Loucy (cell line): ENCODE data around the gene SYNE2.

ENCODE experiments used
- CTCF ChIP-seq: fragments of 200-600 bp; sonication (generic); conservative IDR thresholded peaks from 2 replicates; pipeline ENCODE4 v1.5.1; 2014; ENCODE audit warnings: mild to moderate bottlenecking, antibody characterized with exemption, low read length
- EZH2phosphoT487 ChIP-seq: fragments of 200-600 bp; IDR thresholded peaks from 2 replicates; pipeline ENCODE4 v1.6.1; 2018; ENCODE audit warnings: antibody characterized with exemption, mild to moderate bottlenecking, moderate library complexity, borderline replicate concordance

- TF ChIP-seq CTCF = no peak
- no peak for TF ChIP-seq EZH2phosphoT487
These were observed 98.2 kb downstream of the SYNE2 start for GRCh38 chr14:63951021-63951420.
